SKM-1 treated with dmso at 0.1 percent for 144 hours (cell line): ENCODE results near the gene KLHL21.
"Not testable (repeated sequence)": the region's sequence is repeated elsewhere in the genome, so short reads cannot be mapped to it uniquely, and the experiment has no call there.

ENCODE experiments used
- DNase-seq: peaks from one replicate; lab custom pipeline; 2025; ENCODE audit not compliant: unreplicated experiment; lab: John Stamatoyannopoulos, UW

KLHL21 gene

GRCh38 chr1:6585081-6585722, 17.5 kb downstream of the KLHL21 start:
- DNase-seq = no peak

DNA sequence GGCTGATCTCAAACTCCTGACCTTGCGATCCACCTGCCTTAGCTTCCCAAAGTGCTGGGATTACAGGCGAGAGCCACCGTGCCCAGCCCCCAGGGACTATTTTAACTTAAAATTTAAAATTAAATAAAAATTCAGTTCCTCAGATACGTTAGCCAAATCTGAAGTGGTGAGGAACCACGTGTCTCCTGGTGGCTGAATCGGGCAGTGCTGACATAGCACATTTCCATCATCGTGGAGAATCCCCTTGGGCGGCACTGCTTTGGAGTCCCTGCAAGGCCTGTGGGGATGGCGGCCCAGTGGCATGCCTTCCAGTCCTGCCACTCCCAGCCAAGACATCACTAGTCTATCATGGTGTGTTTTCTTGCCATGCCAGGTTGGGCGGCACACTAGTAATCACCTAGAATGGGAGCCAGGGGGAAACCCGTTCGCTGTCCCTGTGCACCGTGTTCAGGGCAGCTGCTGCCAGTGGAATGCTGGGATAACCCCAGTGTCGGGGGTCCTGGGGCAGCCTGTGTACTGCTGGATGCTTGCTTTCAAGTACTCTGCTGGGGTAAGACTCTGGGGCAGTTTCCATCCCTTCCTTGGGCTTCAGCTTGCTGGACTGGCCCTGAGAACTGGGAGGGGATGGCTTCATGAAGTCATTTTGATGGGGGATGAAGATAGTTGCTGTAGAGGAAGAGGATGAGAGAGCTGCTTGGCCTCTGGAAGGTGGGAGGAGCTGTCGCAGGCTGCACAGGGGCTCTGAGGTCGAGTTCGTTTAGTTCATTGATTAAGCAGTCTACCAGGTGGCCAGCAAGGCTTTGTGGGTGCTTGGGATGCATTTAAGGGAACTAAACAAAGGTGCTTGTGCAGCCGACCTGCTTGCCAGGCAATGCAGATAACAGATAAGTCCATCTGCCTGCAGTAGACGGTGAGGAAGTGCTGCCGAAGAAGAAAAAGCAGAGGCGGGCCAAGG, 18.3 kb downstream of the KLHL21 start:
- no peak for DNase-seq

DNA sequence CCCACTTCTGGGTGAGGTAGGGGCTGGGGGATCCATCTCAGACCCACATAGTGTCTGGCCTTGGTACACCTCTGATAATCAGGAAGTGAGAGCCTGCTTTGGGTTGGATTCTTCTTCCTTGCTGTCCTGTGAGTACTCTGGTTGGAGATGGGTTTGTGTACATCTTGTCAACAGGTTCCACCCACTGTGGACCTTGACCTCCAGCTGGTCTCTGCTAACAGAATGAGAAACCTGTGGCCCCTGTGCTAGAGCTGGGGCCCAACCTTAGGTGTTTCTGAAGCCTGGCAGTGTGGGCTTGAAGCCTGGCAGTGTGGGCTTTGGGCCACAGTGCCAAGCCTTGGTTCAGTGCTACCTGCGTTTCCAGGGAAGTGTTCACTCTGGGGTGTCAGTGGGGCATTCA, 20.3 kb downstream of the KLHL21 start:
- DNase-seq = no peak

DNA sequence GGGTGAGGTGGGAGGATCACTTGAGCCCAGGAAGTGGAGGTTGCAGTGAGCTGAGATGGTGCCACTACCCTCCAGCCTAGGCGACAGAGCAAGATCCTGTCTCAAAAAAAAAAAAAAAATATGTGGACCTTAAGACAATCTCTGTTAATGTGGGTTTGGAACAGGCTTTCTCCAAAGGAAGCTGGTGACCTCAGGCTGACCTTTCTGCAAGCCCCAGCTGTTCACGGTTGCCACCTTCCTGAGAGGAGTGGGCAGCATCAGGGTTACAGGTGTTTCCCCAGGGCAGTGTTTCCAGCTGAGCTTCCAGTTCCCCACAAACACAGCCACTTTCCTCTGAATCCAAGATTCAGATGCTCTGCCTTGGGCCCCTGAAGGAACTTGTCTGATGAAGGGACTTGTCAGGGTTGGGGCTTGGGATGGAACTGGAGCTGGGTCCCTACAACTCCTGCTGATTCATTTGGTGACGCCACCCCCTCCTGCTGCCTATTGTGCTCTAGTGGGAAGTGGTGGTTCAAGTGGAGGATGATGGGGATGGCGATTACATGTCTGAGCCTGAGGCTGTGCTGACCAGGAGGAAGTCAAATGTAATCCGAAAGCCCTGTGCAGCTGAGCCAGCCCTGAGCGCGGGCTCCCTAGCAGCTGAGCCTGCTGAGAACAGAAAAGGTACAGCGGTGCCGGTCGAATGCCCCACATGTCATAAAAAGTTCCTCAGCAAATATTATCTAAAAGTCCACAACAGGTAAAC, 20.9 kb downstream of the KLHL21 start:
- DNase-seq = peak; percentile 87

DNA sequence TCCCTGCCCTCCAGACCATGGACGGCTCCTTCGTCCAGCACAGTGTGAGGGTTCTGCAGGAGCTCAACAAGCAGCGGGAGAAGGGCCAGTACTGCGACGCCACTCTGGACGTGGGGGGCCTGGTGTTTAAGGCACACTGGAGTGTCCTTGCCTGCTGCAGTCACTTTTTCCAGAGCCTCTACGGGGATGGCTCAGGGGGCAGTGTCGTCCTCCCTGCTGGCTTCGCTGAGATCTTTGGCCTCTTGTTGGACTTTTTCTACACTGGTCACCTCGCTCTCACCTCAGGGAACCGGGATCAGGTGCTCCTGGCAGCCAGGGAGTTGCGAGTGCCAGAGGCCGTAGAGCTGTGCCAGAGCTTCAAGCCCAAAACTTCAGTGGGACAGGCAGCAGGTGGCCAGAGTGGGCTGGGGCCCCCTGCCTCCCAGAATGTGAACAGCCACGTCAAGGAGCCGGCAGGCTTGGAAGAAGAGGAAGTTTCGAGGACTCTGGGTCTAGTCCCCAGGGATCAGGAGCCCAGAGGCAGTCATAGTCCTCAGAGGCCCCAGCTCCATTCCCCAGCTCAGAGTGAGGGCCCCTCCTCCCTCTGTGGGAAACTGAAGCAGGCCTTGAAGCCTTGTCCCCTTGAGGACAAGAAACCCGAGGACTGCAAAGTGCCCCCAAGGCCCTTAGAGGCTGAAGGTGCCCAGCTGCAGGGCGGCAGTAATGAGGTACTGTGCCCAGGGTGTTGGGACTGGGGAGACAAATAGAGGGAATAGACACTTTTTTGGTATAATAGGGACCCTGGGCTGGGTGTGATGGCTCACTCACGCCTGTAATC, 21.9 kb downstream of the KLHL21 start:
- DNase-seq = peak; percentile 54

DNA sequence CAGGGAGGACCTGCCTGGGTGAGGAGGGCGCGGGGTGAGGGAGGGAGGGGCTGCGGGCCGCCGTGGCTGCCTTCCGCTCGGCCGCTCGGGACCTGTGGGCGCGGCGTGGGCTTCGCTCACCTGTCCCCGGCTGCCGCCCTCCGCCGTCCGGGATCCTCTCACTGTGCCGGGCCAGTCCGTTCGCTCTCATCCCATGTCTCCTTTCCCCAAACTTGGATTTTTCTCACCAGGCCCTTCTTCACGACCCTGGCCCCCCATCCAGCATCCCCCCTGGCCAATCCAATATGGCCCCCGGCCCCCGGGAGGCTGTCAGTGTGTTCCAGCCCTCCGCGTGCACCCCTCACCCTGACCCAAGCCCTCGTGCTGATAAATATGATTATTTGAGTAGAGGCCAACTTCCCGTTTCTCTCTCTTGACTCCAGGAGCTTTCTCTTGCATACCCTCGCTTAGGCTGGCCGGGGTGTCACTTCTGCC, 22.5 kb downstream of the KLHL21 start:
- no peak for DNase-seq

GRCh38 chr1:6579374-6580118, 23.1 kb downstream of the KLHL21 start, which contains the start of gene ZBTB48:
Gene ZBTB48, plus strand, starts transcription at chr1:6579994. Its CDS starts 616 bp downstream, at chr1:6580610.
- peak; percentile 96 for DNase-seq

DNA sequence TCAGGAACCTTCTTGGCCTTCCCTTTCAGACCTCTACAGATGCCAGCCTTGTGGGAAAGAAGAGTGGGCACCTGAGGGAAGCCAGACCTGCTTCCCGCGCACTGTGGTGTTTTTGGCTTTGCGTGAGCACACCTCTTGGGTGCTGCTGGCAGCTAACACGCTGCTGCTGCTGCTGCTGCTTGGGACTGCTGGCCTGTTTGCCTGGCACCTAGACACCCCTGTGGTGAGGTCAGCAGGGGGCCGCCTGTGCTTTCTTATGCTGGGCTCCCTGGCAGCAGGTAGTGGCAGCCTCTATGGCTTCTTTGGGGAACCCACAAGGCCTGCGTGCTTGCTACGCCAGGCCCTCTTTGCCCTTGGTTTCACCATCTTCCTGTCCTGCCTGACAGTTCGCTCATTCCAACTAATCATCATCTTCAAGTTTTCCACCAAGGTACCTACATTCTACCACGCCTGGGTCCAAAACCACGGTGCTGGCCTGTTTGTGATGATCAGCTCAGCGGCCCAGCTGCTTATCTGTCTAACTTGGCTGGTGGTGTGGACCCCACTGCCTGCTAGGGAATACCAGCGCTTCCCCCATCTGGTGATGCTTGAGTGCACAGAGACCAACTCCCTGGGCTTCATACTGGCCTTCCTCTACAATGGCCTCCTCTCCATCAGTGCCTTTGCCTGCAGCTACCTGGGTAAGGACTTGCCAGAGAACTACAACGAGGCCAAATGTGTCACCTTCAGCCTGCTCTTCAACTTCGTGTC, 23.9 kb downstream of the KLHL21 start:
- no peak for DNase-seq

GRCh38 chr1:6577831-6578525, 24.7 kb downstream of the KLHL21 start:
- DNase-seq = no peak

- no peak for DNase-seq
These were observed 27.9 kb downstream of the KLHL21 start for GRCh38 chr1:6574818-6575217.

DNA sequence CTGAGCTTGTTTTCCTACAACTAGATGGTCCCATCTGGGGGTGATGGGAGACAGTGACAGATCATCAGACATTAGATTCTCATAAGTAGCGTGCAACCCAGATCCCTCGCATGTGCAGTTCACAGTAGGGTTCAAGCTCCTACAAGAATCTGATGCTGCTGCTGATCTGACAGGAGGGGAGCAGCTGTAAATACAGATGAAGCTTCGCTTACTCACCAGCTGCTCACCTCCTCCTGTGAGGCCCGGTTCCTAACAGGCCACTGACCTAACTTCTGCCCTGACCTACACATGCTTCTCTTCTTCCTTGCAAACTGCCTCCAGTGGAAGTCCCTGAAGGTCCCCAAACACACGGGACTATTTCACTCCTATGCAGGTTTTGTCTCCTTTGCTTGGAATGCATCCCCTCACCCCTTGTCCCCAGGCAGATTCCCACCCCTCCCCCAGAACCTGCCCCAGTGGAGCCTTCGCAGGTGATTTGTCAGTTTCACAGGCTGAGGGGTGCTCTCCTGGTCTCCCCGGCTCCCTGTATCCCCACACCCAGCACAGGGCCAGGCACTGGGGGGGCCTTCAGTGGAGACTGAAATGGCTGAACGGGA, 28.5 kb downstream of the KLHL21 start:
- DNase-seq = no peak

DNA sequence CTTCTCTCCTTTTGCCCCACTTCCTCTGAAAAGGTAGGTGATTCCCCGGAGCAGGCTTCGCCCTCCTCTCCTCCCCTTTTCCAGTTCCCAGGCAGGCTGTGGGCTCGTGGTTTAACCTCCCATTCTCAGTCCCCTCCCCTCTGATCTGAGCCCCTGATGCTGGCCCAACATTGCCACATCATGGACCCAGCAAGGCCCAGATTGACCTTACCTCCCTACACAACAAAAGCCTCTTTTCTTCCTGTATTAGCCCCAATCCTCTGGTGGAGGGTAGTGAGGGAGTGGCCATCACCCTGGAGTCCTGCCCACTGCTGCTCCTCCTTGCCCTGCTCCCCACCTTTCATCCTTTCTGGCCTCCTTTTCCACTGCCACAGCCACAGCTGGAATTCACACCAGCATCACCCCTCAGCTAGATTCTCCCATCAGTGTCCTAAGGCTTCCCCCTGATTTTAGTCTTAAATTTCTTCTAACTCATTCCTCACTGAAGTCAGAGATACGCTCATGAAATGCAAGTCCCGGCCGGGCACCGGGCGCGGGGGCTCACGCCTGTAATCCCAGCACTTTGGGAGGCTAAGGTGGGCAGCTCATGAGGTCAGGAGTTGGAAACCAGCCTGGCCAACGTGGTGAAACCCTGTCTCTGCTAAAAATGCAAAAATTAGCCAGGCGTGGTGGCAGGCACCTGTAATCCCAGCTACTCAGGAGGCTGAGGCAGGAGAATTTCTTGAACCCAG, 29.9 kb downstream of the KLHL21 start:
- DNase-seq = no peak

- no peak for DNase-seq
These were observed 31.7 kb downstream of the KLHL21 start for GRCh38 chr1:6570987-6571386.

GRCh38 chr1:6570100-6570499, 32.6 kb downstream of the KLHL21 start:
- DNase-seq = no peak

GRCh38 chr1:6569033-6569432, 33.6 kb downstream of the KLHL21 start:
- DNase-seq = no peak

DNA sequence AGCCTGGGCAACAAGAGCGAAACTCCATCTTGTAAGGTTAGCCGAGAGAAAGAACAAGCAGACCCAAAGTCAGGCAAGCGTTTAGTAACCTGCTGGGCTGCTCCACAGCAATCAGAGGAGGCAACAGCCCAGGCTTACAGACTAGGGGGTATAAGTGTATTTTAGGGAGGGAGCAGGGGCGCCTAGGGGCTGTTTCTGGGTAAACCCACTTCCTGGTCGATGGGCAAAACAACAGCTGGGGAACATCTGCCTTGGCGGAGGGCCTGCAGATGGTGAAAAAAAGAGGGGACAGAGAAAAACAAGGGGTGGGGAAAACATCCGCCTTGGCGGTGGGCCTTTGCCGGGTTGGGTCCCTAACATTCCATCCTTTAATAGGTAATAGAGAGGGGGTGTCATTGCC, 42.4 kb downstream of the KLHL21 start:
- no peak for DNase-seq

DNA sequence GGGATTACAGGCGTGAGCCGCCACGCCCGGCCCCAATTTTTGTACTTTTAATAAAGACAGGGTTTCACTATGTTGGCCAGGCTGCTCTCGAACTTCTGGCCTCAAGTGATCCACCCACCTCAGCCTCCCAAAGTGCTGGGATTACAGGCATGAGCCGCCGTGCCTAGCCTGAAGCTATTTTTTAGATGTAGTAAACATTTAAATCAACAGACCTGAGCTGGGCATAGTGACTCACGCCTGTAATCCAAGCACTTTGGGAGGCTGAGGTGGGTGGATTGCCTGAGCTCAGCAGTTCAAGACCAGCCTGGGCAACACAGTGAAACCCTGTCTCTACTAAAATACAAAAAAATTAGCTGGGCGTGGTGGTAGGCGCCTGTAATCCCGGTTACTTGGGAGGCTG, 43.5 kb downstream of the KLHL21 start:
- DNase-seq = not testable (repeated sequence)
